ENCODE results near the gene MAOA.
"Not testable (repeated sequence)": the region's sequence is repeated elsewhere in the genome, so short reads cannot be mapped to it uniquely, and the experiment has no call there.

MAOA gene

GRCh38 chrX:43718546-43718945, 62.4 kb downstream of the MAOA start:
- FAIRE-seq: no peak

- no peak for FAIRE-seq
Measured at GRCh38 chrX:43718956-43719355, 62.9 kb downstream of the MAOA start.

- no peak for FAIRE-seq
Measured at GRCh38 chrX:43720082-43720481, 64.0 kb downstream of the MAOA start.

GRCh38 chrX:43720961-43721360, 64.9 kb downstream of the MAOA start:
- no peak for FAIRE-seq

GRCh38 chrX:43725227-43725626, 69.1 kb downstream of the MAOA start:
- FAIRE-seq: not testable (repeated sequence)

- not testable (repeated sequence) for FAIRE-seq
Measured at GRCh38 chrX:43727254-43727653, 71.2 kb downstream of the MAOA start.

- FAIRE-seq: no peak
Measured at GRCh38 chrX:43728002-43728401, 71.9 kb downstream of the MAOA start.

GRCh38 chrX:43728966-43729365, 72.9 kb downstream of the MAOA start:
- FAIRE-seq: no peak

- FAIRE-seq: no peak
Measured at GRCh38 chrX:43731086-43731485, 75.0 kb downstream of the MAOA start.

- FAIRE-seq: no peak
Measured at GRCh38 chrX:43733699-43734098, 77.6 kb downstream of the MAOA start.

GRCh38 chrX:43734444-43734843, 78.3 kb downstream of the MAOA start:
- peak; percentile 95 for FAIRE-seq

GRCh38 chrX:43735534-43735933, 79.4 kb downstream of the MAOA start:
- FAIRE-seq: no peak

- no peak for FAIRE-seq
Measured at GRCh38 chrX:43735957-43736356, 79.9 kb downstream of the MAOA start.

GRCh38 chrX:43741843-43742573, 85.9 kb downstream of the MAOA start:
- FAIRE-seq: no peak

GRCh38 chrX:43743100-43743822, 87.2 kb downstream of the MAOA start:
- FAIRE-seq: no peak

- FAIRE-seq: no peak
Measured at GRCh38 chrX:43744284-43744683, 88.2 kb downstream of the MAOA start.

GRCh38 chrX:43745938-43746721, 90.0 kb downstream of the MAOA start:
- peak; percentile 96 for FAIRE-seq

GRCh38 chrX:43747476-43747875, 91.4 kb downstream of the MAOA start:
- FAIRE-seq: no peak

- FAIRE-seq: no peak
Measured at GRCh38 chrX:43750248-43750676, 94.2 kb downstream of the MAOA start.

- FAIRE-seq: no peak
Measured at GRCh38 chrX:43753637-43754036, 97.5 kb downstream of the MAOA start.

GRCh38 chrX:43756076-43756475, 100.0 kb downstream of the MAOA start:
- no peak for FAIRE-seq

- FAIRE-seq: no peak
Measured at GRCh38 chrX:43758044-43758443, 101.9 kb downstream of the MAOA start.

GRCh38 chrX:43785930-43786591, 130.0 kb downstream of the MAOA start:
- FAIRE-seq: no peak

Measured in colon (tissue), 2 donors.